Upper lobe of left lung (tissue), 6 donors: ENCODE results near the gene PDE4D. TPM values are rescaled to one million over a fixed set of nuclear protein-coding genes. Genes with fewer than 3 reads are reported as not detected.

Experiments
- ATAC-seq, 2 donors: fragments of 200-7000 bp; cut with Tn5 transposase; one replicate each; pipeline ENCODE4 v1.9.1; 2022; ENCODE audit warnings: mild to moderate bottlenecking in 2 of 2, moderate library complexity in 2 of 2; ENCODE audit not compliant: low FRiP score in 2 of 2
- DNase-seq, 2 donors: peaks; one replicate each; pipeline ENCODE4 v3.0.0-alpha.2; 2019 to 2020
- H3K27ac ChIP-seq, 4 donors: fragments of 200-600 bp; sonication (generic); one replicate each; pipeline ENCODE4 v1.5.1; 2016 to 2019
- H3K27me3 ChIP-seq, 4 donors: fragments of 200-600 bp; sonication (generic); one replicate each; pipeline ENCODE4 v1.5.1; 2017 to 2019
- H3K36me3 ChIP-seq, 4 donors: fragments of 200-600 bp; sonication (generic); one replicate each; pipeline ENCODE4 v1.5.1; 2016 to 2019
- H3K4me1 ChIP-seq, 4 donors: fragments of 200-600 bp; sonication (generic); one replicate each; pipeline ENCODE4 v1.5.1; 2018 to 2019
- H3K4me3 ChIP-seq, 4 donors: fragments of 200-600 bp; sonication (generic); one replicate each; pipeline ENCODE4 v1.5.1; 2017 to 2019; ENCODE audit warnings: mild to moderate bottlenecking in 2 of 4, moderate library complexity in 1 of 4
- H3K9me3 ChIP-seq, 4 donors: fragments of 200-600 bp; sonication (generic); one replicate each; pipeline ENCODE4 v1.5.1; 2018 to 2019
- EP300 ChIP-seq, 4 donors: sonication (generic); formaldehyde crosslinking; IDR thresholded peaks; one replicate each; pipeline ENCODE4 v1.5.1; 2017; ENCODE audit warnings: antibody characterized with exemption in 4 of 4, control low read depth in 2 of 4
- POLR2A ChIP-seq, 4 donors: fragments of 450-650 bp; IDR thresholded peaks; one replicate each; pipeline ENCODE4 v1.5.1; 2016 to 2017; ENCODE audit warnings: antibody characterized with exemption in 4 of 4, mild to moderate bottlenecking in 2 of 4
- POLR2AphosphoS5 ChIP-seq, 2 donors: sonication (generic); formaldehyde crosslinking; IDR thresholded peaks; one replicate each; pipeline ENCODE4 v1.5.1; 2017; ENCODE audit warnings: antibody characterized with exemption in 2 of 2
- WGBS, 2 donors: methylation state at CpG; one replicate each; pipeline ENCODE4 v1.1.5; 2017 to 2018; 5-methylcytosine and 5-hydroxymethylcytosine counted together
- total RNA-seq, 6 donors: library from RNA; depleted of rRNA in 4 of 6; stranded (reverse); fragments of >200 nt in 4 of 6; gene quantifications; one replicate each; pipeline versions ENCODE4 v1.1.0 to v1.2.1, GENCODE V29; 2016 to 2021
- TF ChIP-seq, protein P1 (sequence below), 6 experiments: fragments of 450-650 bp in 4 of 6; fragments of 200-600 bp in 2 of 6; sonication (generic) in 2 of 6; IDR thresholded peaks; one replicate each; pipeline ENCODE4 v1.5.1; 2016 to 2019; ENCODE audit warnings: antibody characterized with exemption in 6 of 6
- donor health status: DM: no; HTN: no; CAD: no; lungs with moderate emphysema.
- donor health status: DM: no; HTN: yes; CAD: no; lungs with severe emphysema.

PDE4D gene
- total RNA-seq, 6 donors from 2014 or later: 50.4 to 188 (median 84.0) TPM

DNA sequence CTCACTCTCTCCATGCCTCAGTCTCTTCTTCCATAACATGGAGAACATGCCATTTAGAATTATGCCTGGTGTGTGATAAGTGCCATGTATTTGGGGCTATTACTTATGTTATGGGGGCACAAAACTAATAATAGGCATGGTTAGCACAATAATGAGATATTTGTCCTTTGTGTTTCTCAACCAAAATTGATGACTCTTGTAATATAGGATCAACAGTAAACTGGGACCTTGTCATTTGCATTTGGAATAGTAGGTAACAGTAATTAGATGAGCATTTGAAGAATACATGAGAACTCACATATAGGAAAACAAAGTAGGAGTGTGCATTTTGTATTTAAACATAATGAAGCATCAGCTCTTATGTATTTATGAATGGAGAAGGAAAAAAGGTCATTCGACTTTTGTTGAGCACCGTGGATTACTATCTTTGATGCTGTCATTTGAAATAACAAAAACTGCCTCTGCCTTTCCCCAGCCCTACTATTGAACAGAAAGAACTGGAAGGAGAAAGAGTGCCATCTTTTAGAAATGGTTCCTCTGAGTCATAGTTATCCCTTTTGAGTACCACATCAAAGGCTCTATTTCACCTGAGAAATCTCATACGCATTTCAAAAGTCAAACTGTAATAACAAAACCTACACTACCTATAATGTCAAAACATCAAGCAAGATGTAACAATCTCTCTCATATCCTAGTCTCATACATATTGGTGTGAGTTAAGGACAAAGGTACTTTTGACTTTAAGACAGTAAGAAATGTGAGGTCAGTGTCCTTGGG is 655.2 kb downstream of the PDE4D start:
- Histone ChIP-seq H3K4me3 (no peak overlapping the region), H3K36me3 (no peaks in the 10 kb centered on the region), H3K4me1 (peaks cover 0 to 4% (median 0%) of the 10 kb centered on the region in 4 donors), H3K27ac (no peak overlapping the region), H3K9me3 (no peaks in the 10 kb centered on the region), H3K27me3 (no peaks in the 10 kb centered on the region)
- WGBS, 2 donors: 84 to 94% methylated on average over 3 of the region's 3 CpGs
- DNase-seq (no peak), ATAC-seq (no peak)
- no peak for TF ChIP-seq EP300 (IDR thresholded peaks at IDR 0.05)
- TF ChIP-seq, protein P1, sequence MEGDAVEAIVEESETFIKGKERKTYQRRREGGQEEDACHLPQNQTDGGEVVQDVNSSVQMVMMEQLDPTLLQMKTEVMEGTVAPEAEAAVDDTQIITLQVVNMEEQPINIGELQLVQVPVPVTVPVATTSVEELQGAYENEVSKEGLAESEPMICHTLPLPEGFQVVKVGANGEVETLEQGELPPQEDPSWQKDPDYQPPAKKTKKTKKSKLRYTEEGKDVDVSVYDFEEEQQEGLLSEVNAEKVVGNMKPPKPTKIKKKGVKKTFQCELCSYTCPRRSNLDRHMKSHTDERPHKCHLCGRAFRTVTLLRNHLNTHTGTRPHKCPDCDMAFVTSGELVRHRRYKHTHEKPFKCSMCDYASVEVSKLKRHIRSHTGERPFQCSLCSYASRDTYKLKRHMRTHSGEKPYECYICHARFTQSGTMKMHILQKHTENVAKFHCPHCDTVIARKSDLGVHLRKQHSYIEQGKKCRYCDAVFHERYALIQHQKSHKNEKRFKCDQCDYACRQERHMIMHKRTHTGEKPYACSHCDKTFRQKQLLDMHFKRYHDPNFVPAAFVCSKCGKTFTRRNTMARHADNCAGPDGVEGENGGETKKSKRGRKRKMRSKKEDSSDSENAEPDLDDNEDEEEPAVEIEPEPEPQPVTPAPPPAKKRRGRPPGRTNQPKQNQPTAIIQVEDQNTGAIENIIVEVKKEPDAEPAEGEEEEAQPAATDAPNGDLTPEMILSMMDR (IDR thresholded peaks at IDR 0.05): no peak
- no peak for TF ChIP-seq POLR2AphosphoS5 (IDR thresholded peaks at IDR 0.05)
- TF ChIP-seq POLR2A (IDR thresholded peaks at IDR 0.05): no peak

DNA sequence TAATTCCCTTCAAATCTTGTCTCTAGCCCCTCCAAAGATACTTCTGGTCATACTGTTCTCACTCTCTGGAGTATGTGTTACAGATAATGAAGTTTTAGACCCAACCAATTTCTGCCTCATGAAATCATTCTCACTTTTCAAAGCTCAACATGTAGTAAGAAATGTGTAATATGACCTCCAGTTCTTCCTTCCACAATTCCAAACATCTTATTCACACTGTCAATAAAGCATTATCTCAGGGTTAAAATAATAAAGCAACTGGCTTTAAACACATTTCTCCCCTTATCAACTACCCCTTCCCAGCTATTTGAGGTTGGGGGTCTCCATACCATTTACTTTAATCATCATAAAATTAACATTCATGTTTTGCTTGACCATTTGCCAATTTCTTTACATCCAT is 656.5 kb downstream of the PDE4D start:
- Histone ChIP-seq H3K9me3 (no peaks in the 10 kb centered on the region), H3K36me3 (no peaks in the 10 kb centered on the region), H3K27ac (no peak overlapping the region), H3K4me3 (no peak overlapping the region), H3K27me3 (no peaks in the 10 kb centered on the region), H3K4me1 (peaks cover 0 to 4% (median 0%) of the 10 kb centered on the region in 4 donors)
- TF ChIP-seq POLR2A (IDR thresholded peaks at IDR 0.05) (no peak), EP300 (IDR thresholded peaks at IDR 0.05) (no peak), POLR2AphosphoS5 (IDR thresholded peaks at IDR 0.05) (no peak)
- TF ChIP-seq, protein P1 (IDR thresholded peaks at IDR 0.05): no peak
- no peak for DNase-seq
- ATAC-seq: no peak

DNA sequence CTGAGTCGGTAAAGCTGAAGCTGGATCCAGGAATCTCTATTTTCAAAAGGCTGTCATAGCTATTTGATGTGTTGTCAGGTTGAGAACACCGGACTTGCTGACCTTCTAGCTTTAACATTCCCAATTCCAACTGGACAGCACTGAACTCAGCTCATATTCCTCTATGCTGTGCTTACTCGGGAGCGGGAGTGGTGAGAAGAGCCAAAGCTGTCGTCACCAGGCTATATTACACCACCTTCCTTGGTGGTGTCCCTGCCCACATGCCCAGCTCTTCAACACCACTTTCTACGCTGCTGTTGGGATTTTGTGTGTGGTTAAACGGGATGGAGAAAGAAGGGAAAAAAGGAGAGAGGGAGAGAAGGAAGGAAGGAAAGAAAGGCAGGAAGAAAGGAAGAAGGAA is 657.1 kb downstream of the PDE4D start:
- Histone ChIP-seq H3K27ac (no peak overlapping the region), H3K4me1 (peaks cover 0 to 4% (median 0%) of the 10 kb centered on the region in 4 donors), H3K27me3 (no peaks in the 10 kb centered on the region), H3K4me3 (no peak overlapping the region), H3K9me3 (no peaks in the 10 kb centered on the region), H3K36me3 (no peaks in the 10 kb centered on the region)
- DNase-seq (no peak), ATAC-seq (no peak)
- TF ChIP-seq, protein P1 (IDR thresholded peaks at IDR 0.05): no peak
- TF ChIP-seq POLR2AphosphoS5 (IDR thresholded peaks at IDR 0.05): no peak
- WGBS, 2 donors: 81 to 87% methylated on average over 7 of the region's 7 CpGs

DNA sequence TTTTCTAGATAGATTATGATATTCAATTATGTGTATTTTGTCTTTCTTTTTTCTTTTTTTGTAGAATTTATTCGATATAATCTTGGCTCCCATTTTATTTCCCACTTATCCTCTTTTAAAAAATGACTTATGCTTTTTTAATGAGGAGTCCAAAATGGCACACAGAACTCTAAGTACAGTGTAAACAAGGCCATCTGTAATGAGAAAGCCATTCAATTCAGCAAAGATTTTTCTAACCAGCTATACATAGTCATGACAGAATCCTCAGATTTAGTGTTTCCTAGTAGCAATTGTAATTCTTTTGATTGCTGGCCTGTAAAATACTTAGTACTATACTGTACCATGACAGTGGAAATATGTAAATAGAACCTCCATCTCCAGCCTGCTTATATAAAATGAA is 659.3 kb downstream of the PDE4D start:
- Histone ChIP-seq H3K27me3 (no peaks in the 10 kb centered on the region), H3K4me3 (no peak overlapping the region), H3K27ac (no peak overlapping the region), H3K36me3 (no peaks in the 10 kb centered on the region), H3K4me1 (no peaks in the 10 kb centered on the region), H3K9me3 (no peaks in the 10 kb centered on the region)
- no peak for ATAC-seq
- no peak for DNase-seq
- no peak for TF ChIP-seq EP300 (IDR thresholded peaks at IDR 0.05)
- WGBS, 2 donors: 71 to 78% methylated on average over 1 of the region's 1 CpG

DNA sequence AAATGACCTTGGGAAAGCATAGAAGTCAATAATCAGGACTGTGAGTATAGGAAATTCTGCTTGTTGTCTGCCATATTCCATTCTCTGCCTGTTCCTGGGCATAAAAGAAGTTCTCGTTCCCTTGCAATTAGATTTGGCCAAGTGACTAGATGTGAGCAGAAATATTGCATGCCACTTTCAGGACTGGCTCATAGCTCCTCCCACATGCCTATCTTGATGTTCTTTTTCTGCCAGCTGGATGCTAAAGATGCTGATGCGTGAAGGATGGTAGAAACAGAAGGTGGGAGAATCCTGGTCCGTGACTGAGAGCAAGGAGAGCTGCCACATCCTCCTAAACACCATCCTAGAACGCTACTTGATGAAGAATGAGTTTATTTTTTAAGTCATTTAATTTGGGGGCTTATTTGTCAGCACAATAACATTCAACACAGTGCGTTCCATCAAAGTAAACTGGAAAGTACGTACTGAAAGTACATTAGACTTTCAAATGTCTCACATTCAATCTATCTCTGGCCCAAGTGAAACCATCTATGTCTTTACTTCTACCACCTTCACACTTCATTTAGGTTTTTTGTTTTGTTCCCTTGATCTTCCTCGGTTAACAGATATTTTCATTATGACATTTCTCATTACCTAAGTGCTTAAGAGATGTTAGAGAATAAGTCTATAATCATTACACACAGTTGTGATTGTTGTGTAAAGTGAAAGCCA is 662.1 kb downstream of the PDE4D start:
- H3K4me3 ChIP-seq: no peak overlapping the region
- no peaks in the 10 kb centered on the region for H3K4me1 ChIP-seq
- 80 to 87% methylated on average over 7 of the region's 7 CpGs for WGBS, 2 donors
- TF ChIP-seq POLR2A (IDR thresholded peaks at IDR 0.05): no peak
- TF ChIP-seq, protein P1 (IDR thresholded peaks at IDR 0.05): no peak
- no peak for TF ChIP-seq POLR2AphosphoS5 (IDR thresholded peaks at IDR 0.05)
- no peak for TF ChIP-seq EP300 (IDR thresholded peaks at IDR 0.05)
- H3K9me3 ChIP-seq: no peaks in the 10 kb centered on the region
- ATAC-seq (no peak), DNase-seq (no peak)
- H3K36me3 ChIP-seq: no peaks in the 10 kb centered on the region
- H3K27ac ChIP-seq: no peak overlapping the region
- H3K27me3 ChIP-seq: no peaks in the 10 kb centered on the region
